GM19240 (cell line): Measurements from ENCODE around the gene SEMA4D.

Source experiments
- DNase-seq: peaks from one replicate; pipeline ENCODE4 v3.0.0; 2011; ENCODE audit warnings: low spot score; ENCODE audit not compliant: insufficient read length

The SEMA4D gene

GRCh38 chr9:89388084-89388867 lies 109.6 kb downstream of the SEMA4D start:
- no peak for DNase-seq

GRCh38 chr9:89387197-89387849 lies 110.6 kb downstream of the SEMA4D start:
- no peak for DNase-seq

- DNase-seq, result no peak
Observed at GRCh38 chr9:89386797-89387196, 111.1 kb downstream of the SEMA4D start.

GRCh38 chr9:89386206-89386605 lies 111.7 kb downstream of the SEMA4D start:
- no peak for DNase-seq

GRCh38 chr9:89384783-89385182 lies 113.1 kb downstream of the SEMA4D start:
- DNase-seq, result no peak

GRCh38 chr9:89383721-89384300 lies 114.1 kb downstream of the SEMA4D start:
- no peak for DNase-seq

- no peak for DNase-seq
Observed at GRCh38 chr9:89383030-89383720, 114.7 kb downstream of the SEMA4D start.

GRCh38 chr9:89382026-89382986 lies 115.6 kb downstream of the SEMA4D start:
- DNase-seq, result no peak

GRCh38 chr9:89381308-89381609 lies 116.7 kb downstream of the SEMA4D start:
- no peak for DNase-seq

GRCh38 chr9:89380437-89381307 lies 117.2 kb downstream of the SEMA4D start:
- no peak for DNase-seq

GRCh38 chr9:89379508-89380115 lies 118.3 kb downstream of the SEMA4D start:
- no peak for DNase-seq

GRCh38 chr9:89379031-89379430 lies 118.9 kb downstream of the SEMA4D start:
- DNase-seq, result no peak

- no peak for DNase-seq
Observed at GRCh38 chr9:89378541-89378940, 119.4 kb downstream of the SEMA4D start.

GRCh38 chr9:89377411-89377810 lies 120.5 kb downstream of the SEMA4D start:
- DNase-seq, result no peak

- no peak for DNase-seq
Observed at GRCh38 chr9:89376741-89377351, 121.1 kb downstream of the SEMA4D start.

- DNase-seq, result no peak
Observed at GRCh38 chr9:89376286-89376685, 121.6 kb downstream of the SEMA4D start.

- peak; percentile 26 for DNase-seq
Observed at GRCh38 chr9:89375191-89375760, 122.6 kb downstream of the SEMA4D start.

- DNase-seq, result no peak
Observed at GRCh38 chr9:89374176-89374575, 123.7 kb downstream of the SEMA4D start.

- DNase-seq, result no peak
Observed at GRCh38 chr9:89372979-89373378, 124.9 kb downstream of the SEMA4D start.
